Skeletal muscle tissue (tissue), 4 donors: ENCODE results near the gene PRDX2. TPM values are rescaled to one million over a fixed set of nuclear protein-coding genes. Genes with fewer than 3 reads are reported as not detected.

ENCODE experiments used
- H3K27ac ChIP-seq: one replicate; pipeline ENCODE4 v1.7.0; 2013; ENCODE audit warnings: mild to moderate bottlenecking, low read depth, low read length, inconsistent platforms
- H3K27me3 ChIP-seq, 3 donors: one replicate each; pipeline ENCODE4 v1.7.0; 2013; ENCODE audit warnings: low read length in 3 of 3; ENCODE audit not compliant: control insufficient read depth in 3 of 3, insufficient read depth in 3 of 3
- H3K36me3 ChIP-seq, 3 donors: one replicate each; pipeline ENCODE4 v1.7.0; 2013; ENCODE audit warnings: low read length in 3 of 3; ENCODE audit not compliant: control insufficient read depth in 3 of 3, insufficient read depth in 3 of 3
- H3K4me1 ChIP-seq, 3 donors: one replicate each; pipeline ENCODE4 v1.7.0; 2013; ENCODE audit warnings: low read length in 3 of 3, mild to moderate bottlenecking in 3 of 3; ENCODE audit not compliant: control insufficient read depth in 3 of 3, insufficient read depth in 3 of 3
- H3K4me3 ChIP-seq, 3 donors: one replicate each; pipeline ENCODE4 v1.7.0; 2013; ENCODE audit warnings: low read length in 3 of 3
- H3K9ac ChIP-seq, 3 donors: one replicate each; pipeline ENCODE4 v1.7.0; 2013; ENCODE audit warnings: low read length in 3 of 3, mild to moderate bottlenecking in 3 of 3, moderate library complexity in 2 of 3, low read depth in 1 of 3
- H3K9me3 ChIP-seq, 3 donors: one replicate each; pipeline ENCODE4 v1.7.0; 2013; ENCODE audit warnings: low read length in 3 of 3; ENCODE audit not compliant: control insufficient read depth in 3 of 3
- total RNA-seq: library from RNA; depleted of rRNA; stranded (reverse); fragments of >200 nt; gene quantifications from one replicate; pipeline ENCODE4 v1.2.3, GENCODE V29; 2014
- donor health status: Osteomylitis.

PRDX2 gene
- total RNA-seq, 1 donor from 2014 or later, result 207 TPM

DNA sequence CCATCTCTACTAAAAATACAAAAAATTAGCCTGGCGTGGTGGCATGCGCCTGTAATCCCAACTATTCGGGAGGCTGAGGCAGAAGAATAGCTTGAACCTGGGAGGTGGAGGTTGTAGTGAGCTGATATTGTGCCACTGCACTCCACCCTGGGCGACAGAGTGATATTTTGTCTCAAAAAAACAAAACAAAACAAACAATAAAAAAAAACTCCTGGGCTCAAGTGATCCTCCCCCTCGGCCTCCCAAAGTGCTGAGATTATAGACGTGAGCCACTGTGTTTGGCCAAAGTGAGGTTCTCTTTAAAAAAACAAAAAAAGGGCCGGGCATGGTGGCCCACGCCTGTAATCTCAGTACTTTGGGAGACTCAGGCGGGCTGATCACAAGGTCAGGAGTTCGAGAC is 14.1 kb downstream of the PRDX2 start:
- no peak overlapping the region for H3K9ac ChIP-seq
- H3K36me3 ChIP-seq, result peaks cover 0 to under 1% (median 0%) of the 10 kb centered on the region in 3 donors
- no peak overlapping the region for H3K4me3 ChIP-seq
- peaks cover 60 to 69% (median 68%) of the 10 kb centered on the region in 3 donors for H3K4me1 ChIP-seq
- peak overlapping the region; percentile 99 for H3K27ac ChIP-seq
- no peaks in the 10 kb centered on the region for H3K27me3 ChIP-seq
- H3K9me3 ChIP-seq, result no peaks in the 10 kb centered on the region

- H3K36me3 ChIP-seq, result no peaks in the 10 kb centered on the region
- H3K4me1 ChIP-seq, result peaks cover 62 to 74% (median 72%) of the 10 kb centered on the region in 3 donors
- H3K27ac ChIP-seq, result peak overlapping the region; percentile 99
These were observed 14.6 kb downstream of the PRDX2 start for GRCh38 chr19:12786952-12787351.

GRCh38 chr19:12786141-12786870 is 15.3 kb downstream of the PRDX2 start:
- peak overlapping the region; percentile 46 to 74 (median 47) for H3K9ac ChIP-seq
- no peaks in the 10 kb centered on the region for H3K36me3 ChIP-seq
- H3K9me3 ChIP-seq, result no peaks in the 10 kb centered on the region
- H3K4me1 ChIP-seq, result peaks cover 65 to 76% (median 74%) of the 10 kb centered on the region in 3 donors
- H3K27ac ChIP-seq, result peak overlapping the region; percentile 99
- H3K4me3 ChIP-seq, result peak overlapping the region in 1 of 3 donors; percentile 6
- H3K27me3 ChIP-seq, result no peaks in the 10 kb centered on the region

More at GRCh38 chr19:12786952-12787351, 14.6 kb downstream of the PRDX2 start:
- H3K9ac ChIP-seq, result peak overlapping the region in 1 of 3 donors; percentile 74
- no peak overlapping the region for H3K4me3 ChIP-seq
- H3K9me3 ChIP-seq, result no peaks in the 10 kb centered on the region
- H3K27me3 ChIP-seq, result no peaks in the 10 kb centered on the region

DNA sequence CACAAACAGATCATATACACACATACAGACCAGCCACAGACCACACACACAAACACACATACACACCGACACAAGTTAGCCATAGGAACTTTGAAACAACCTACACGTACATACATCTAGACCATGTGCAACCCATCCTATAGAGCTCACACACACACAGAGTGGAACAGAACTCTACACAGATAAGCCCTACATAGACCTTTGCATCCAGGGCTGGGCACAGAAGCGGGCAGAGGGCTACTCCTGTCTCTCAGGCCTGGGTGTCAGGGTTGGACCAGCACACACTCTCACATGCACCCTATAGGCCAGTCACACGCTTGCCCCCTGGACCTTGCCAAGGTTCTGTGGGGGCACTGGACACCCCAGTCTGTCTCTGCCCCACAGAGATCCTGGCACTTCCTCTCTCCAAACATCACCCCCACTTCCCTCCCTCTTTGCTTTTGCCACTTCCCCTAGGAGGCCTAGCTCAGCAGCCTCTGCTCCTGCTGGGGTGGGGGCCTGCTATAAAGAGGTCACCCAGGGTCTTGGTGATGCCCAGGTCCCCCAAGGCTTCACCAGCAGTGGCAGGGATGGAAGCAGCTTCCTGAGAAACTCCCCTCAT is 16.1 kb downstream of the PRDX2 start:
- H3K4me3 ChIP-seq, result peak overlapping the region in 1 of 3 donors; percentile 8
- H3K27me3 ChIP-seq, result no peaks in the 10 kb centered on the region
- no peaks in the 10 kb centered on the region for H3K36me3 ChIP-seq
- H3K9me3 ChIP-seq, result no peaks in the 10 kb centered on the region
- peak overlapping the region; percentile 46 to 74 (median 47) for H3K9ac ChIP-seq
- H3K4me1 ChIP-seq, result peaks cover 59 to 70% (median 68%) of the 10 kb centered on the region in 3 donors
- H3K27ac ChIP-seq, result peak overlapping the region; percentile 99

DNA sequence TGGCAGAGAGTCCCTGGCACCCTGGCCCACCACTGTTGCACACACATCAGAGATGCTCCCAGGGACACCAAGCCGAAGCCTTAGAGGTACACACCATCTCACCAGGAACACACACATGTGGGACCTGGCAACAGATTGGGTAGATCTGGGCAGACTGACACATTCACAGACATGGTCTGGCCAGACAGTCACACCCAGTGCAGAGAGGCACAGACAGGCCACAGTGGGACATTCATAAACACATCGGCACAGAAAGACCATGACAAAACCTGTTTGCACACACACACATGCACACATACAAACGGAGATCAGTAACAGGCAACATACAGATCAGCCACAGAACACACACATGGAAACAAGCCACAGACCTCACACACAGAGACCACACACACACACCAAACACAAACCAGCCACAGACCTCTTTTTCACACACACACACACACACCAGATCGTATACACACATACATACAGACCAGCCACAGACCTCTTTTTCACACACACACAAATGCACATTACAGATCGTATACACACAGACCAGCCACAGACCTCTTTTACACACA is 16.6 kb downstream of the PRDX2 start:
- H3K27me3 ChIP-seq, result no peaks in the 10 kb centered on the region
- no peaks in the 10 kb centered on the region for H3K36me3 ChIP-seq
- peak overlapping the region in 1 of 3 donors; percentile 3 for H3K4me3 ChIP-seq
- peaks cover 54 to 64% (median 62%) of the 10 kb centered on the region in 3 donors for H3K4me1 ChIP-seq
- peak overlapping the region; percentile 99 for H3K27ac ChIP-seq
- no peaks in the 10 kb centered on the region for H3K9me3 ChIP-seq
- H3K9ac ChIP-seq, result peak overlapping the region in 2 of 3 donors; percentile 46 to 74

GRCh38 chr19:12784394-12784870 is 17.2 kb downstream of the PRDX2 start:
- Histone ChIP-seq H3K27ac (peak overlapping the region; percentile 99), H3K4me1 (peaks cover 56 to 69% (median 64%) of the 10 kb centered on the region in 3 donors), H3K9ac (peak overlapping the region in 1 of 3 donors; percentile 57), H3K27me3 (no peaks in the 10 kb centered on the region), H3K9me3 (no peaks in the 10 kb centered on the region), H3K4me3 (peak overlapping the region in 1 of 3 donors; percentile 3), H3K36me3 (no peaks in the 10 kb centered on the region)

GRCh38 chr19:12783849-12784393 is 17.7 kb downstream of the PRDX2 start:
- Histone ChIP-seq H3K36me3 (no peaks in the 10 kb centered on the region), H3K9me3 (no peaks in the 10 kb centered on the region), H3K9ac (peak overlapping the region in 2 of 3 donors; percentile 3 to 66), H3K4me3 (no peak overlapping the region), H3K4me1 (peaks cover 55 to 68% (median 64%) of the 10 kb centered on the region in 3 donors), H3K27me3 (no peaks in the 10 kb centered on the region), H3K27ac (peak overlapping the region; percentile 99)

- Histone ChIP-seq H3K27ac (peak overlapping the region; percentile 99), H3K4me3 (peak overlapping the region in 1 of 3 donors; percentile 79), H3K27me3 (no peaks in the 10 kb centered on the region), H3K36me3 (no peaks in the 10 kb centered on the region), H3K4me1 (peaks cover 55 to 68% (median 64%) of the 10 kb centered on the region in 3 donors), H3K9ac (peak overlapping the region in 2 of 3 donors; percentile 3 to 87), H3K9me3 (no peaks in the 10 kb centered on the region)
These were observed 18.2 kb downstream of the PRDX2 start for GRCh38 chr19:12783291-12783848.

DNA sequence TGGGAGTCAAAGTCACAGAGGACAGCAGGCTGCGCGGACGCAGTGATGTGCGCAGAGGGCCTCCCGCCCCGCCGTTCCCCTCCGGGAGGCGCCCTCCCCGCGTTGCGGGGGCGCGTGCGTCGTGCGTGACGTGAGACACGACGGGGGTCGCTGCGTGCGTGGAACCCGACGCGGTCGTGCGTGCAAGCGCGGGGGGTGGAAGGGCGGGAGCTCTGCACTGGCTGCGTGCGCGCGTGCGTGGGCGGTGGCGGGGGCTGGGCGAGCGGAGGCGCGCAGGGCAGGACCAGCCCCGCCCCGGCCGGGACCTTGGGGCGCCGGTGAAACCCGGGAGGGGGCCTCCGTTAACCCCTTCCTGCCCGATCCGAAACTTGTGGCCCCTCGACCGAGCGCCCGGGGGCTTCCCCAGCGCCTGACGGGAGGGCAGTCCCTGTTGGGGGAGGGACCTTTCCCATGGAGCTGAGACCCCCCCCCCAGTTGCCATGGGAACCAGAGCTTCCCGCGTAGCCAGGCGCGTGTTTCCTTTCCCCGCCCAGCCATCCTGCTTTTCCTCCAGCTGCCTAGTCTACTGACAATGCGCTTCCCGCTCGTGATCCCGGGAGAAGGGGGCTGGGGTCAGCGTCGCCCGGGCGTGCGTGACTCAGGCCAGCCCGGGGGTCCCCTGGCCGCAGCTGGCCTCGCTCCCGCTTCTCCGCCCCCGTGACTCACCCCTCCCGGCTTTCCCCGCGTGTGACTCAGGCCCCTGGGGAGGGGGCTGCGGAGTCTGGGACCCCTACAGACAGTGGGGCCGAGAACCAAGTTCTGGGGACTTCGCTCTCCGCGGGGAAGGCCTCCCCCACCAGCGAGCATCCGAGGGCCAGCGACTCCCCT is 18.9 kb downstream of the PRDX2 start:
- H3K4me1 ChIP-seq, result peaks cover 52 to 64% (median 64%) of the 10 kb centered on the region in 3 donors
- H3K9me3 ChIP-seq, result no peaks in the 10 kb centered on the region
- H3K36me3 ChIP-seq, result no peaks in the 10 kb centered on the region
- peak overlapping the region; percentile 99 for H3K27ac ChIP-seq
- H3K4me3 ChIP-seq, result peak overlapping the region; percentile 69 to 82 (median 79)
- peak overlapping the region; percentile 62 to 87 (median 81) for H3K9ac ChIP-seq
- H3K27me3 ChIP-seq, result no peaks in the 10 kb centered on the region
